Naive thymus-derived CD4-positive, alpha-beta T cell (primary cell): ENCODE measurements around the gene RFX6. TPM values are rescaled to one million over a fixed set of nuclear protein-coding genes. Genes with fewer than 3 reads are reported as not detected.

Experiments used
- ATAC-seq: fragments of 150-1000 bp; cut with Tn5 transposase; 2 replicates; pipeline ENCODE4 v1.10.0; 2021; ENCODE audit warnings: mild to moderate bottlenecking, moderate library complexity
- CTCF ChIA-PET: fragments of 350-600 bp; sonication (Branson Sonifier 250); formaldehyde crosslinking; loops from one replicate; lab custom pipeline; 2021; ENCODE audit warnings: antibody characterized with exemption; lab: Charles Lee
- POLR2A ChIA-PET: fragments of 350-600 bp; sonication (Branson Sonifier 250); formaldehyde crosslinking; loops from one replicate; lab custom pipeline; 2021; ENCODE audit warnings: antibody characterized with exemption, inconsistent platforms; lab: Charles Lee
- DNase-seq, 9 donors: peaks; one replicate each; pipeline versions ENCODE4 v3.0.0 to v3.0.0-alpha.2; 2020 to 2022; ENCODE audit warnings: mixed read lengths in 1 of 9
- H3K27ac ChIP-seq: one replicate; pipeline ENCODE4 v1.7.0; 2013; ENCODE audit warnings: mild to moderate bottlenecking, low read depth, low read length, moderate library complexity
- H3K27me3 ChIP-seq, 2 donors: one replicate each; pipeline ENCODE4 v1.7.0; 2013; ENCODE audit warnings: low read length in 2 of 2, mild to moderate bottlenecking in 2 of 2, moderate library complexity in 2 of 2; ENCODE audit not compliant: control insufficient read depth in 2 of 2, insufficient read depth in 2 of 2
- H3K36me3 ChIP-seq, 3 experiments: 1 replicate in 2 of 3; 2 replicates in 1 of 3; pipeline ENCODE4 v1.7.0; 2013; ENCODE audit warnings: low read length in 3 of 3, mild to moderate bottlenecking in 3 of 3, moderate library complexity in 1 of 3; ENCODE audit not compliant: insufficient read depth in 3 of 3, control insufficient read depth in 2 of 3
- H3K4me1 ChIP-seq, 2 donors: one replicate each; pipeline ENCODE4 v1.7.0; 2013; ENCODE audit warnings: low read length in 2 of 2, mild to moderate bottlenecking in 2 of 2, moderate library complexity in 1 of 2; ENCODE audit not compliant: control insufficient read depth in 2 of 2, insufficient read depth in 2 of 2
- H3K4me3 ChIP-seq: 2 replicates; pipeline ENCODE4 v1.7.0; 2013; ENCODE audit warnings: mild to moderate bottlenecking, low read length
- H3K9me3 ChIP-seq, 3 experiments: 1 replicate in 2 of 3; 2 replicates in 1 of 3; pipeline ENCODE4 v1.7.0; 2013; ENCODE audit warnings: low read length in 3 of 3; ENCODE audit not compliant: control insufficient read depth in 2 of 3
- H3K27ac Mint-ChIP-seq, 9 donors: one replicate each; pipeline ENCODE4 v1.8.0; 2020 to 2022; ENCODE audit warnings: mixed read lengths in 9 of 9, mild to moderate bottlenecking in 8 of 9, moderate library complexity in 5 of 9, inconsistent platforms in 2 of 9
- H3K27me3 Mint-ChIP-seq, 5 donors: one replicate each; pipeline ENCODE4 v1.8.0; 2021 to 2022; ENCODE audit warnings: mixed read lengths in 5 of 5, mild to moderate bottlenecking in 1 of 5
- H3K36me3 Mint-ChIP-seq, 5 donors: one replicate each; pipeline ENCODE4 v1.8.0; 2020 to 2022; ENCODE audit warnings: mixed read lengths in 5 of 5, mild to moderate bottlenecking in 3 of 5, inconsistent platforms in 1 of 5
- H3K4me1 Mint-ChIP-seq, 7 donors: one replicate each; pipeline ENCODE4 v1.8.0; 2020 to 2022; ENCODE audit warnings: mixed read lengths in 7 of 7, mild to moderate bottlenecking in 3 of 7, inconsistent platforms in 1 of 7
- H3K4me3 Mint-ChIP-seq, 10 donors: one replicate each; pipeline ENCODE4 v1.8.0; 2020 to 2022; ENCODE audit warnings: mild to moderate bottlenecking in 10 of 10, mixed read lengths in 10 of 10, moderate library complexity in 6 of 10, inconsistent platforms in 2 of 10
- H3K9me3 Mint-ChIP-seq, 11 donors: one replicate each; pipeline ENCODE4 v1.8.0; 2020 to 2022; ENCODE audit warnings: mixed read lengths in 11 of 11, mild to moderate bottlenecking in 4 of 11, inconsistent platforms in 1 of 11, moderate library complexity in 1 of 11
- intact Hi-C, 2 donors: fragments of 100-400 bp; cut with micrococcal nuclease; formaldehyde crosslinking; loops; one replicate each; pipeline ENCODE4 v1.15.1; 2023
- polyA plus RNA-seq, 2 donors: library from polyadenylated mRNA; unstranded; fragments of 300-500 nt; fragmentation: Illumina TruSeq; gene quantifications; one replicate each; pipeline ENCODE4 v1.2.3, GENCODE V29; 2021
- total RNA-seq, 6 experiments: library from RNA in 5 of 6; stranded (reverse) in 5 of 6; gene quantifications; 1 replicate in 5 of 6; 2 replicates in 1 of 6; pipeline ENCODE4 v1.2.3 and lab custom pipeline; 2021 to 2026

The RFX6 gene
- total and polyA plus RNA-seq, 7 experiments from 2014 or later, result not detected

- no peak overlapping the region for H3K4me3 Mint-ChIP-seq
Observed at GRCh38 chr6:116966675-116967576, 89.9 kb downstream of the RFX6 start.

DNA sequence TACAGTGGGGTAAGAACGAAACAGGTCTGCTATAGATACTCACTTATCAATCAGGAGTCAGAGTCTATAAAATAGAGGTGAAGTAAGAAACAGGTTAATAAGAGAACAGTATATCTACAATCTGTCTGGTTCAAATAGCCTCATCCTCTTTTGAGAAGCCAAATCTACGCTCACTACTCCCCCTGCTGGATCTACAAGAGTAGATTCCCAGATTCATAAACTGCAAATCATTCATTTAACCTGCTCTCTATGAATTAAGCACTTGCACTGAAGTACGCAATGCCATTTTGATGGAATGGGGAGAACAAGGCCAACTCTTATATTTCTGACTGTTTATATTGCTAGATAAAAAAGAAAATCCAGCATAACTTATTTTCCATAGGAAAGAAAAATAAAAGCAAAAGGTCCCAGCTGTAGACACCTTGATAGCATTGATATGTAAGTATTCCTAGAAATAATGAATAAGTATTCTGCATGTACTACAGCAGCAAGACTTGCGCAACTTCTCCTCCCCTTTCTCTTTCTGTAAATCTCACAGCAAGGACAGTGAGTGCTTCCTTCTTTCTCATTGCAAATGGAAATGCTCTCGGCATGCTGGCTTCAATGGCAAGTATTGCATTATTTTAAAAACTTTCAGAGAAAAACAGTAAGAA is 92.3 kb downstream of the RFX6 start:
- no peaks in the 10 kb centered on the region for H3K9me3 ChIP-seq
- no peak overlapping the region for H3K27ac Mint-ChIP-seq
- no peaks in the 10 kb centered on the region for H3K36me3 ChIP-seq
- no peak overlapping the region for H3K27ac ChIP-seq
- no peak overlapping the region for H3K4me3 Mint-ChIP-seq
- peaks cover 0 to 3% of the 10 kb centered on the region in 2 donors for H3K27me3 ChIP-seq
- peaks cover 2 to 12% (median 4%) of the 10 kb centered on the region in 5 donors for H3K27me3 Mint-ChIP-seq
- DNase-seq (peak in 3 of 9 donors; percentile 5 to 8 (median 7)), ATAC-seq (peak; percentile 45)
- ChIA-PET POLR2A (no interaction called here), CTCF (interaction anchor here (0.6 kb wide), 1 partner anchor 745 kb away, joined by 3 read pairs; no protein-coding TSS in a partner anchor)
- no peaks in the 10 kb centered on the region for H3K9me3 Mint-ChIP-seq
- intact Hi-C loops, result loop anchor here in 1 of 2 donors (2.0 kb wide), 1 partner anchor 635 kb away; no protein-coding TSS in a partner anchor
- H3K4me1 Mint-ChIP-seq, result no peaks in the 10 kb centered on the region
- no peaks in the 10 kb centered on the region for H3K4me1 ChIP-seq
- H3K36me3 Mint-ChIP-seq, result peaks cover 0 to 1% (median 0%) of the 10 kb centered on the region in 5 donors
- H3K4me3 ChIP-seq, result no peak overlapping the region

More at GRCh38 chr6:116966675-116967576, 89.9 kb downstream of the RFX6 start:
- intact Hi-C loops, result no loop called here
- no peak overlapping the region for H3K27ac ChIP-seq
- H3K27me3 ChIP-seq, result peaks cover 0 to 3% of the 10 kb centered on the region in 2 donors
- no peaks in the 10 kb centered on the region for H3K4me1 ChIP-seq
- ChIA-PET CTCF (no interaction called here), POLR2A (no interaction called here)
- DNase-seq, result no peak
- Mint-ChIP-seq H3K4me1 (no peaks in the 10 kb centered on the region), H3K9me3 (peaks cover 0 to 1% (median 0%) of the 10 kb centered on the region in 11 donors), H3K27ac (no peak overlapping the region), H3K36me3 (peaks cover 0 to 3% (median 0%) of the 10 kb centered on the region in 5 donors), H3K27me3 (peaks cover 4 to 16% (median 15%) of the 10 kb centered on the region in 5 donors)
- ATAC-seq, result no peak
- H3K9me3 ChIP-seq, result no peaks in the 10 kb centered on the region
- no peak overlapping the region for H3K4me3 ChIP-seq
- H3K36me3 ChIP-seq, result no peaks in the 10 kb centered on the region

DNA sequence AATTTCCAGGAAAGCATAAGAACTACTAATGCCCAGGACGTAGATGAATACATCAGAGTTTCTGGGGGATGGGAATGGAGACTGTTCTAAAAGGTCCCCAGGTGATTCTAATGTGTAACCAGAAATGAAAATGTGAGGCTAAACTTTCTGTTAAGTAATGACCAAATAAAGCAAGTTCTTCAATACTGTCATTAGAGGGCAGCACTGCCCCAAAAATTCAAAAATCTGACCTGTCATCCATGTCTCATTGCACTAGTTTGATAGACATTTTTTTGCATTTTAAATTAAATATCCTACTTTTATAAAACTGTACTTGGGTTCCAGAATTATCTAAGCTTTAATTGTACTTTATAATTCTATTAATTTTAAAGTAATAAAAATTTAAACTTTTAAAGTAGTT is 94.9 kb downstream of the RFX6 start:
- H3K9me3 Mint-ChIP-seq, result no peaks in the 10 kb centered on the region
- intact Hi-C loops, result no loop called here
- DNase-seq (peak in 1 of 9 donors; percentile 0), ATAC-seq (no peak)
- ChIA-PET CTCF (no interaction called here), POLR2A (no interaction called here)
- Histone ChIP-seq H3K4me3 (no peak overlapping the region), H3K27me3 (peaks cover 0 to 3% of the 10 kb centered on the region in 2 donors), H3K27ac (no peak overlapping the region), H3K9me3 (no peaks in the 10 kb centered on the region), H3K36me3 (no peaks in the 10 kb centered on the region), H3K4me1 (no peaks in the 10 kb centered on the region)
- H3K4me3 Mint-ChIP-seq, result no peak overlapping the region
- no peaks in the 10 kb centered on the region for H3K36me3 Mint-ChIP-seq
- H3K4me1 Mint-ChIP-seq, result no peaks in the 10 kb centered on the region
- H3K27ac Mint-ChIP-seq, result no peak overlapping the region
- peaks cover 0 to 12% (median 4%) of the 10 kb centered on the region in 5 donors for H3K27me3 Mint-ChIP-seq

DNA sequence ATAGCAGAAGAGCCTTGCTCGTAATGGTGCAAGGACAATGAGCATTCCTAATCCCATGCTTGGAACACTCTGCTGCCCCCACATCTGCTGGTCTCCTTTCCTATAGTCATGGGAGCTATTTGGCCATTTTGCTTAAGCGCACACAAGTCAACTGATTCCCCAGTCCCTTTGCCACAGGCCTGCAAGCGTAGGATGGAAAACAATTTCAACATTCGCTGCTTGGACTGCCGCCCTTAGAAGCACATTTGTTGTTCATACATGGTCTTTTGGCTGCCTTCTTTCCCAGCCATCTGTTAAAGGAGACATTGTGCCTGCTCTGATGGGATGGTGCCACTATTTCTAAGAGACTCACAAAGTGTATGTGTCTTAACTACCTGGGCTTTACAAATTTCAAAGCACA is 96.9 kb downstream of the RFX6 start:
- Mint-ChIP-seq H3K9me3 (no peaks in the 10 kb centered on the region), H3K4me1 (no peaks in the 10 kb centered on the region), H3K27me3 (peaks cover 0 to 8% (median 3%) of the 10 kb centered on the region in 5 donors), H3K27ac (no peak overlapping the region), H3K36me3 (no peaks in the 10 kb centered on the region), H3K4me3 (no peak overlapping the region)
- no peaks in the 10 kb centered on the region for H3K9me3 ChIP-seq
- ChIA-PET POLR2A (no interaction called here), CTCF (no interaction called here)
- no peak overlapping the region for H3K27ac ChIP-seq
- H3K4me1 ChIP-seq, result no peaks in the 10 kb centered on the region
- intact Hi-C loops, result no loop called here
- peaks cover 0 to 3% of the 10 kb centered on the region in 2 donors for H3K27me3 ChIP-seq
- H3K36me3 ChIP-seq, result no peaks in the 10 kb centered on the region
- DNase-seq, result no peak
- ATAC-seq, result no peak
- H3K4me3 ChIP-seq, result no peak overlapping the region

DNA sequence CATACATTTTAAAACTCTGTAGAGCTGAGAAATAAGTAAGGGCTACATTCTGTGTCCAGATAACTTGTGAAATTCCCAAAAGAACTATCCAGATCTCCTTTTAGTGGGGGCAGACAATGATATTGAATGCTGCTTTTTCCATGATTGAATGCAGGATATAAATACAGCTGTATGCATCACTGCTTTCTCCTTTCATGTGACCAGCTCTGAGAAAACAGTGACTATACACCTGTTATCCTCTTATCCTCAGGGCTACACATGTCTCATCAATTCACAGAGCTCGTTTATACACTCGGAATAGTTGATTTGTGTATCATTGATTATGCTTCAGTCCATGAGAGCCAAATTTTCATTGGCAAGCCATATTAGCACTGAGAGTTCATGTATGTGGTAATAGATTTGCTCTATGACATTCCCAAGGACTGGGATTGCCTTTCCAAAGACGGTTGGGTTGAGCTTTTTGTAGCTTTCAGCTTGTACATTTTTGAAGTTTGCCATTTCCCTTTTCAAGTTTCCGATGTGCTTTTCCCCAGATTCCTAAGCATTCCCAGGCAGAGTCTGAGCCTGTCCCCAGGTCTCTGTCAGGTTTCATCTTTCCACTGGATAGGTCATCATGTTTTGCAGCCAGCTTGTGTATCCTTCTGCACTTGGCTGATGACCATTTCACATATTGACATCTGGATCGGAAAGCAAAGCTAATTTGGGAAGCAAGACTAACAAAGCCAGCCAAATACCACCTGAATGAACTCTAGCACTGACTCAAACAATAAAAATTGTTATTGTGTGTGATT is 97.7 kb downstream of the RFX6 start:
- H3K27ac ChIP-seq, result no peak overlapping the region
- no peaks in the 10 kb centered on the region for H3K4me1 ChIP-seq
- no peak overlapping the region for H3K27ac Mint-ChIP-seq
- H3K9me3 Mint-ChIP-seq, result peaks cover 0 to 2% (median 0%) of the 10 kb centered on the region in 11 donors
- POLR2A ChIA-PET, result no interaction called here
- peaks cover 0 to 3% of the 10 kb centered on the region in 2 donors for H3K27me3 ChIP-seq
- H3K4me3 Mint-ChIP-seq, result no peak overlapping the region
- intact Hi-C loops, result no loop called here
- DNase-seq, result no peak
- peaks cover 0 to 8% (median 0%) of the 10 kb centered on the region in 5 donors for H3K27me3 Mint-ChIP-seq
- H3K4me3 ChIP-seq, result no peak overlapping the region
- H3K36me3 ChIP-seq, result no peaks in the 10 kb centered on the region
- no peak for ATAC-seq
- H3K4me1 Mint-ChIP-seq, result no peaks in the 10 kb centered on the region
- no peaks in the 10 kb centered on the region for H3K9me3 ChIP-seq
- no peaks in the 10 kb centered on the region for H3K36me3 Mint-ChIP-seq
- CTCF ChIA-PET, result no interaction called here

DNA sequence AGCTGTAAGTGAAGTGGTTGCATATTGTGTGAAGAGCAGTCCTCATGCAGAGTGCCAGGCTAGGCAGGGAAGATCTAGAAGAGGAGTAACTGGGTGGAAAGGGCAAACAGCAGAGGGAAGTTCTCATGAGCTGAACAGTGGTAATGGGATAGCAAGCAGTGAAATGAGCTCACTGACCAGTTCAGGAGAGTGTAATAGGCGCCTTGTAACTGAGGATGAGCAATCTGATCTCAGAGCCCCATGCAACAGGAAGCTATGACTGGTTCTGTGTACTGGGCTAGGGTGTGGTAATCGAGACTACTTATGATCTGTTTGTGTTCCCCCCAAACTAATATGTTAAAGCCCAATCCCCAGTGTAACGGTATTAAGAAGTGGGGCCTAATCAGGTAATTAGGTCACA is 98.6 kb downstream of the RFX6 start:
- Histone ChIP-seq H3K36me3 (no peaks in the 10 kb centered on the region), H3K27ac (no peak overlapping the region), H3K9me3 (no peaks in the 10 kb centered on the region), H3K4me1 (no peaks in the 10 kb centered on the region), H3K4me3 (no peak overlapping the region), H3K27me3 (peaks cover 0 to 3% of the 10 kb centered on the region in 2 donors)
- ATAC-seq (no peak), DNase-seq (no peak)
- intact Hi-C loops, result no loop called here
- H3K9me3 Mint-ChIP-seq, result peaks cover 0 to 2% (median 0%) of the 10 kb centered on the region in 11 donors
- no peaks in the 10 kb centered on the region for H3K36me3 Mint-ChIP-seq
- CTCF ChIA-PET, result no interaction called here
- POLR2A ChIA-PET, result no interaction called here
- H3K4me1 Mint-ChIP-seq, result no peaks in the 10 kb centered on the region
- no peak overlapping the region for H3K4me3 Mint-ChIP-seq
- peaks cover 0 to 5% (median 0%) of the 10 kb centered on the region in 5 donors for H3K27me3 Mint-ChIP-seq
- H3K27ac Mint-ChIP-seq, result no peak overlapping the region
